Limb (tissue), 2 donors: Measurements from ENCODE around the gene LRRC23.
"Not testable (repeated sequence)": the region's sequence is repeated elsewhere in the genome, so short reads cannot be mapped to it uniquely, and the experiment has no call there.

ENCODE experiments used
- DNase-seq, 2 donors: peaks; one replicate each; pipeline ENCODE4 v3.0.0-alpha.2; 2016; ENCODE audit errors: extremely low spot score in 2 of 2

The LRRC23 gene

DNA sequence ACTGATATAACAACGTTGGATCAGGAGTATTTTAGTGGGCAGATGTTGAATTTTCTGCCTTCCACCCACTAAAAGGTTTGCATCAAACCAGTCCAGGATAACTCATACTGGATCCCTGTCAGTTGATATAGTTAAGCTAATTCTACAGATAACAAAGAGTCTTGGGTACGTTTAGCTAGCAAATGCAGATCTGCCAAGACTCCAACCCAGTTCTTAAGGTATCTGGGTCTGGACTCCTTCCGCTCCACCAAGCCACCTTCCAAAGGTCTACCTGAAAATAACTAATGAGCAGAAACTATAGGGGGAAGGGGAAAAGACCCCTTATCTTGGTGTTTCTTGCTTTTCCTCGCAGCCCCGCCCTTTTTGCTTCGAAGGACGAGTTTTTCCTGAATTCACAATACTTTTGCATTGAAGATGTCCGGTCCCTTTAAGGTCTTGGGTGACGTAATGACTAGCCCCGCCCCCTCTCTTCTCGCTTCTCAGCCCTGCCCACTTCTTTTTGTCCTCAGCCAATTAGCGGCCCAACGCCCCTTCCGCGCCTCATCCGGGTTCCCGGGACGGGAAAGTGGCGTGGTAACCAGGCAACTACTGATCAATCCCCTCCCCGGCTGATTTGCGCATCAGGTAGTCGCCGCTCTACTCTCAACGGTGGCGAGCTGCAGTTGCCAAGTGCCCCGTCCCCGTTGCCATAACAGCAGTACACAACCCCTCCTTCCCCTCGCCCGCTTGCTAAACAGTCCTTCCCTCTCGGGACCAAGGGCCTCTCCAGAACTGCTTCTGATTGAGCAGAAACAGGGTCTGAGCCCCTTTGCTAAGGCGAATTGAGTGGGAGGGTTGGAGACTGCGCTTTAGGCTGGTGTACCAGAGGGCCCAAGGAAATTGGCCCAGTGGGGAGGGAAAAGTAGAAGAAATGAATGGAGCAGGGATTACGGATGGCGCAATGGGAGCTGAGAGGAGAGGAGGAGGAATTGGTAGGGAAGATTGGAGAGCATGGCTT is at the start of gene LRRC23:
TSS of gene LRRC23 (plus strand) at position 543 of the 997 bp plus-strand sequence. CDS start 812 bp downstream, outside the sequence.
- peak; percentile 97 to 98 for DNase-seq

DNA sequence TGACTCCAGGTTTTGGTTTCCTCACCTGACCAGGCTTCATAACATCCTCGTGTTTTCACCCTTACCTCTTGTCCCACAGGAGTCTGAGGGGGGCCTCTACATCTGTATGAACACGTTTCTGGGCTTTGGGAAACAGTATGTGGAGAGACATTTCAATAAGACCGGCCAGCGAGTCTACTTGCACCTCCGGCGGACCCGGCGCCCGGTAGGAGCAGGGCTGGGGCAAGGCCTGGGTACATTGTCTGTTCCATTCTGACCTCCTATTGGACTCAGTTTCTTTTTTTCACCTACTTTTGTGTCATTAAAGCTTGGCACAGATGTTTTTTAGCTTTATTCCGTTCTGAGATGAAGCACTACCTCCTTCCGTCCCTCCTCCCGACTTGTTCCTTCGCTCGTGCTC is 49.3 kb upstream of the LRRC23 start:
- DNase-seq = no peak

DNA sequence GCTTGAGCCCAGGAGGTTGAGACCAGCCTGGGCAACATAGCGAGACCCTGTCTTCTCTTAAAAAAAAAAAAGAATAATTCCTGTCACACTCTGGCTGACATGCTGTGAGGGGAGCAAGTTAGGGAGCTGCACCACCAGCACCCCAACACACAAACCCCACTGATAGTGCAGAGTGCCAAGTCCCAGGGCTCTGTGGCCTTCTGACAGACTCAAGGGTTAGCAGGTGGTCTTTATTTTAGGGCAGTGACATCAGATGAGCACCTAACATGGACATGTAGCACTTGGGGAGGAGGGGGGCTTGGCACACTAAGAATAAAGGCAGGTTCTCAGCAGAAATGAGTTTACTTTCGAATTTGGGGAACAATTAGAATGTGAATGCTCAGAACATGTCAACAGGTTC is 45.8 kb upstream of the LRRC23 start:
- DNase-seq = no peak

- no peak for DNase-seq
Observed at GRCh38 chr12:6860116-6860515, 44.5 kb upstream of the LRRC23 start.

DNA sequence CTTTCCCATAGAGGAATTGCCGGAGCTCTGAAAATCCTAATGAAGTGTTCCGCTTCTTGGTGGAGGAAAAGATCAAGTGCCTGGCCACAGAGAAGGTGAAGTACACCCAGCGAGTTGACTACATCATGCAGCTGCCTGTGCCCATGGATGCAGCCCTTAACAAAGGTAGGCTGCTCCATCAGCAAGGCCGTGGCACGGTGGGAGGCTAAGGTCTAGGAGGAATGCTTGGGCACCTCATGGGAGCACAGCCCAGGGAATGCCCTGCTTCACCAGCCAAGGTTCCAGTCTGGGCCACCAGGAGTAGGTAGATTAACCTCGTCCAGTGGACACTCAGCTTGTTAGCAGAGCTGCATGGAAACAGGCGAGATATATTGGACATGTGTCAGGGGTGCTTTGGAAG is 43.7 kb upstream of the LRRC23 start:
- no peak for DNase-seq

DNA sequence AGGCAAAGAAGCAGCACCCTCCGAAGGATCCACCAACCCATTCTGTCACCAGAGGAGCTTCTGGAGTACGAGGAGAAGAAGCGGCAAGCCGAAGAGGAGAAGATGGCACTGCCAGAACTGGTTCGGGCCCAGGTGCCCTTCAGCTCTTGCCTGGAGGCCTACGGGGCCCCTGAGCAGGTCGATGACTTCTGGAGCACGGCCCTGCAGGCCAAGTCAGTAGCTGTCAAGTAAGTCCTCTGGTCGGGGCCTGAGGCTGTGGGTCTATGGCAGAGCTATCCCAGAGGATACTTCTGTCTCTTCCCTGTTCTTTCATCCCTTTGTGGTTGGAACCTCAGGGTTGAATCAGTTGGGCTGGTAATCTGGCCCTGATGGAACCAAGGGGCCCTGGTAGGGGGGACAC is 43.2 kb upstream of the LRRC23 start:
- DNase-seq = no peak

DNA sequence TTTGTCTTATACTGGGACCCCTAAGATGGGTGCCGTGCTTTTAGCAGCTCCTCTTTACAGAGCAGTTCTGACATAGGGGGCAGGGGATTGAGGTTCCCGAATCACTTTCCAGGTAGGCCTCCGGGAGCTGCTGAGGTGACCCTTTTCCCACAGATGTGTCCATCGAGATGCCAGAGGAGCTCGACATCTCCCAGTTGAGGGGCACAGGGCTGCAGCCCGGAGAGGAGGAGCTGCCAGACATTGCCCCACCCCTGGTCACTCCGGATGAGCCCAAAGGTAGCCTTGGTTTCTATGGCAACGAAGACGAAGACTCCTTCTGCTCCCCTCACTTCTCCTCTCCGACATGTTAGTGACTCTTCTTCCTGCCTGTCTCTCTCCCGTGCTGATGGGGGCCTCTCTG is 41.6 kb upstream of the LRRC23 start:
- DNase-seq = no peak

GRCh38 chr12:6863586-6864321 is 40.9 kb upstream of the LRRC23 start:
- no peak for DNase-seq

GRCh38 chr12:6865307-6865706 is 39.3 kb upstream of the LRRC23 start:
- DNase-seq = not testable (repeated sequence)

GRCh38 chr12:6866163-6866919 is 38.3 kb upstream of the LRRC23 start:
- no peak for DNase-seq

DNA sequence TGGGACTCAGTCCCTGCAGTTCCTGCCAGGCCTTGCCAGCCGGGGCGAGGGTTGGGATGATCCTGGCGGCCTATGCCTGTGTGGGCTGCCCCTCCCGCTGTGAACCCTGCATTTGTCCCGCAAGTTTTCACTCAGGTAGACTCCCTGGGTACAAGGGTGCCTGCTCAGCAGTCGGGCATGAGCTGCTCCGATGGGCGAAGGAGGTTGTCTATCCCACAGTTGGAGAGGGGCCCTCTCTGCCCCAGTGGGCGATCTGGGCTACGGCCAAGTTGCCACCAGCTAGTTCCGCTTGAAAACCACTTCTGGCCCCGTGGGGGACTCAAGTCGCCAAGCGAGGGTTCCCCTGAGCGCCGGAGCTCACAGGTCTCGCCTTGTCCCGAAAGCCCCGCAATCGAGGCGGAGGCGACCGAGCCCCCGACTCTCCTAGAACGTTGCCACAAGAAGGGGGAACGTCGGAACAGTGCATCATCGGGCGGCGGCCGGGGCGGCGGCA is 37.7 kb upstream of the LRRC23 start:
- DNase-seq = no peak

- DNase-seq = peak; percentile 89 to 91
Observed at GRCh38 chr12:6867413-6868210, 37.0 kb upstream of the LRRC23 start, which contains the start of gene TPI1. Gene TPI1 (plus strand): TSS chr12:6867531. CDS start chr12:6867567, 36 bp downstream.

DNA sequence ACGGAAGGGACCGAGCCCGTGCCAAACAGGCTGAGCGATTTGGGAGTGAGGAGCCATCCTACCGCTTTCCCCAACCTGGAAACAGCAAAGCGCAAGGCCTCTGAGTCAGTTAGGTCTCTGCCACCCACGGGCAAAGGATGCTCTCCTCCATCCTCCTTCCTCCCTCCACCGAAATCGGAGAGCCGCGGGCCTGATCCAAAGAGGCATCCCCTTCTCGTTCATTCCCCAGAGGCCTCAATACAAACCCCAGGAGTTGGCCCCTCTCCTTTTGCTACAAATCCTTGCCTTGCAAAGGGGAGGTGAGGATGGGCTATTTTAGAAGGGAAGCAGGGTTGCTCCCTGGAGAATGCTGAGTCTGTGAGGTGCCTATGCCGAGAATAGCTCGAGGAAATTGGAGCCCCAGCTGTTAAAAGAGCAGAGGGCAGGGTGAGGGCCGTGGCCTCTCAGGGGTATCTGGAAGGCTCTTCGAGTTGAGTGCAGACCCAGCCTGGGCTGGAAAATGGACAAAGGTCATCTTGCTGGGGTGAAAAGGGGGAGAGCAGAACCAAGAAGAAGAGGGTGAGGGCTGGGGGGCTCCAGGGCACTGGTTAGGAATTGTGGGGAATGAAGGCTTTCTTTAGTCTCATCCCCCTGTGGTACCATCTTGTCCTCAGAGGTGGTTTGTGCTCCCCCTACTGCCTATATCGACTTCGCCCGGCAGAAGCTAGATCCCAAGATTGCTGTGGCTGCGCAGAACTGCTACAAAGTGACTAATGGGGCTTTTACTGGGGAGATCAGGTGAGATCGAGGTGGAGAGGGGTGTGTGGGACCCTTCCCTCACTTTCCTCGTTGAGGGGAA is 36.2 kb upstream of the LRRC23 start:
- DNase-seq = peak in 1 of 2 donors; percentile 5

GRCh38 chr12:6869049-6870021 is 35.3 kb upstream of the LRRC23 start:
- peak; percentile 71 to 88 for DNase-seq

GRCh38 chr12:6870304-6870703 is 34.3 kb upstream of the LRRC23 start:
- DNase-seq = not testable (repeated sequence)

DNA sequence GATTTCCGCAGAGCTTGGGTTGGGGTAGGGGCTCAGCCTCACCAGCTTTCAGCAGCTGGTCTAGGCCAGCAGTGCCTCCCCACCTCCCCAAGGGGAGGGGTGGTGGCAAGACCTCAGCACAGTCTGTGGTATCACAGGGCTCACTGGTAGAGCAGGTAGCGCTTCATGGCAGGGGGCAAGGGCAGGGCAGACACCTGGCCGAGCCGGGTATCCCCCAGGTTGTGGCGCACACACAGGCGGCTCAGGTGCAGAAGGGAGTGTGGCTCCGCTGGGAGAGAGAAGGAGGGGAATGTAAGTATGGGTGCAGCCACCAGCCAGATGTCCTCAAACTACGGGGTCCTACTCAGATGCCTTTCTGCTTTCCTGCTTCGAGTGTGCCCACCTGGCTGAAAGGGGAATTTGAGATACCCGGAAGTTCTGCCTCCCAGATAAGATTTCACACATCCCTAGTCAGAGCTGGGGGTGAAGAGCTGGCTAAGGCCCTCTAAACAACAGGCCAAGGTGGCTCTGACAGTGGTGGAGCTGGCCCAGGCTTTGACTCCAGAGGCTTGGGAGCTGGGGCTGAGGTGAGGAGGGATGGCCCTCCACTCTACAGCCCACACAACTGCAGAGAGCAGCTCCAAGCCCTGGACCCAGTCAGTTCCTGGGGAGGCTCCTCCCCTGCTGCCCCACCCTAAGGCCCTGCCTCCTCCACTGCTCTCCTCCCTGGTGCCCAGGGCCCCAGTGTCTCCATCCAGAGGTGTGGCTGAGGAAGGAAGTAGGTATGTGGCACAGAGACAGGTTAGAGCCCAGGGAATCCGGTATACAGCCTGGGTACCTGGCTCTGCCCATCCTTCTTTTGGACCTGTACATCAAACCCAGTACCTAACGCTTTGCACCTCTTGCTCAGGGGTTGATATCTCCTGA is 33.3 kb upstream of the LRRC23 start:
- no peak for DNase-seq
